Stimulated activated CD4-positive, alpha-beta T cell treated with anti-CD3 and anti-CD28 coated beads, TNF-alpha, amount 100 ng/mL, for 48 hours (primary cell): ENCODE results near the gene GARRE1.
"Not testable (repeated sequence)": the region's sequence is repeated elsewhere in the genome, so short reads cannot be mapped to it uniquely, and the experiment has no call there.

Experiments used
- DNase-seq, 3 donors: peaks; one replicate each; pipeline ENCODE4 v3.0.0-alpha.2; 2020; ENCODE audit warnings: low read depth in 3 of 3

The GARRE1 gene

GRCh38 chr19:34230820-34231219, 23.5 kb upstream of the GARRE1 start:
- no peak for DNase-seq

- no peak for DNase-seq
Measured at GRCh38 chr19:34231439-34231838, 22.9 kb upstream of the GARRE1 start.

GRCh38 chr19:34232566-34233481, 21.5 kb upstream of the GARRE1 start:
- DNase-seq, result no peak

GRCh38 chr19:34235425-34235940, 18.9 kb upstream of the GARRE1 start:
- DNase-seq, result no peak

GRCh38 chr19:34236035-34236987, 18.0 kb upstream of the GARRE1 start:
- no peak for DNase-seq

- DNase-seq, result no peak
Measured at GRCh38 chr19:34237283-34237682, 17.1 kb upstream of the GARRE1 start.

- DNase-seq, result no peak
Measured at GRCh38 chr19:34237939-34238338, 16.4 kb upstream of the GARRE1 start.

- no peak for DNase-seq
Measured at GRCh38 chr19:34241513-34242337, 12.6 kb upstream of the GARRE1 start.

GRCh38 chr19:34243138-34243875, 11.0 kb upstream of the GARRE1 start:
- not testable (repeated sequence) for DNase-seq

GRCh38 chr19:34243876-34244578, 10.3 kb upstream of the GARRE1 start:
- DNase-seq, result no peak

GRCh38 chr19:34244611-34245299, 9.6 kb upstream of the GARRE1 start:
- DNase-seq, result no peak

- DNase-seq, result no peak
Measured at GRCh38 chr19:34246340-34246739, 8.0 kb upstream of the GARRE1 start.

GRCh38 chr19:34248941-34249340, 5.4 kb upstream of the GARRE1 start:
- no peak for DNase-seq

- not testable (repeated sequence) for DNase-seq
Measured at GRCh38 chr19:34253167-34253566, 1.2 kb upstream of the GARRE1 start.

GRCh38 chr19:34253681-34254045, 691 bp upstream of the GARRE1 start:
- DNase-seq, result not testable (repeated sequence)

GRCh38 chr19:34254698-34255432, 511 bp downstream of the GARRE1 start:
- peak in 1 of 3 donors; percentile 27 for DNase-seq

GRCh38 chr19:34255546-34255945, 1.2 kb downstream of the GARRE1 start:
- no peak for DNase-seq

GRCh38 chr19:34256835-34257558, 2.6 kb downstream of the GARRE1 start:
- DNase-seq, result no peak
